Measurements from ENCODE around the gene NDUFA3. TPM values are rescaled to one million over a fixed set of nuclear protein-coding genes. Genes with fewer than 3 reads are reported as not detected.

Gene NDUFA3
- total RNA-seq, 1 donor from 2014 or later = 8.0 TPM

Other genes starting within 250 kb of the NDUFA3 start
- 10.1 and 26.4 TPM in 2 replicates for gene MYADM, start 235.0 kb upstream of the NDUFA3 start, total RNA-seq
- 0.15 and 1.7 TPM in 2 replicates for gene PRKCG, start 220.7 kb upstream of the NDUFA3 start, total RNA-seq
- gene CACNG7, start 193.6 kb upstream of the NDUFA3 start, total RNA-seq = not detected in 2 replicates
- 0.05 and 0.17 TPM in 2 replicates for gene CACNG8, start 139.9 kb upstream of the NDUFA3 start, total RNA-seq
- gene CACNG6, start 111.2 kb upstream of the NDUFA3 start, total RNA-seq = 0.17 and 0.55 TPM in 2 replicates
- gene VSTM1, start 39.0 kb upstream of the NDUFA3 start, total RNA-seq = not detected in 2 replicates
- not detected in 2 replicates for gene TARM1, start 21.5 kb upstream of the NDUFA3 start, total RNA-seq
- 1.1 TPM in 1 of 2 replicates, not detected in the other for gene OSCAR, start 2.1 kb upstream of the NDUFA3 start, total RNA-seq
- gene TFPT, start 12.8 kb downstream of the NDUFA3 start, total RNA-seq = 13.8 and 23.1 TPM in 2 replicates
- 70.8 and 90.6 TPM in 2 replicates for gene PRPF31, start 12.9 kb downstream of the NDUFA3 start, total RNA-seq
- gene CNOT3, start 34.9 kb downstream of the NDUFA3 start, total RNA-seq = 8.5 and 50.0 TPM in 2 replicates
- gene LENG1, start 56.9 kb downstream of the NDUFA3 start, total RNA-seq = 4.0 and 7.3 TPM in 2 replicates
- gene TMC4, start 70.3 kb downstream of the NDUFA3 start, total RNA-seq = 1.8 and 21.9 TPM in 2 replicates
- 32.6 and 132 TPM in 2 replicates for gene MBOAT7, start 86.7 kb downstream of the NDUFA3 start, total RNA-seq
- gene TSEN34, start 88.5 kb downstream of the NDUFA3 start, total RNA-seq = 82.5 and 151 TPM in 2 replicates
- 1,053 and 1,700 TPM in 2 replicates for gene RPS9, start 98.0 kb downstream of the NDUFA3 start, total RNA-seq
- gene LILRB3, start 120.2 kb downstream of the NDUFA3 start, total RNA-seq = not detected in 2 replicates
- gene LILRA6, start 139.9 kb downstream of the NDUFA3 start, total RNA-seq = not detected in 2 replicates
- not detected in 2 replicates for gene LILRB5, start 154.4 kb downstream of the NDUFA3 start, total RNA-seq
- not detected in 2 replicates for gene LILRB2, start 178.3 kb downstream of the NDUFA3 start, total RNA-seq
- gene LILRA5, start 210.3 kb downstream of the NDUFA3 start, total RNA-seq = not detected in 2 replicates
- not detected in 2 replicates for gene LILRA4, start 236.3 kb downstream of the NDUFA3 start, total RNA-seq